Myocyte (in vitro differentiated cells): ENCODE data around the gene CAT. TPM values are rescaled to one million over a fixed set of nuclear protein-coding genes. Genes with fewer than 3 reads are reported as not detected.

ENCODE experiments used
- DNase-seq: peaks from one replicate; pipeline ENCODE4 v3.0.0-alpha.2; 2012; ENCODE audit warnings: low read depth
- total RNA-seq: library from RNA; depleted of rRNA; stranded (reverse); fragments of >200 nt; gene quantifications from 2 replicates; pipeline ENCODE4 v1.2.3, GENCODE V29; 2014

CAT gene
- total RNA-seq, 1 donor from 2014 or later = 145 TPM

DNA sequence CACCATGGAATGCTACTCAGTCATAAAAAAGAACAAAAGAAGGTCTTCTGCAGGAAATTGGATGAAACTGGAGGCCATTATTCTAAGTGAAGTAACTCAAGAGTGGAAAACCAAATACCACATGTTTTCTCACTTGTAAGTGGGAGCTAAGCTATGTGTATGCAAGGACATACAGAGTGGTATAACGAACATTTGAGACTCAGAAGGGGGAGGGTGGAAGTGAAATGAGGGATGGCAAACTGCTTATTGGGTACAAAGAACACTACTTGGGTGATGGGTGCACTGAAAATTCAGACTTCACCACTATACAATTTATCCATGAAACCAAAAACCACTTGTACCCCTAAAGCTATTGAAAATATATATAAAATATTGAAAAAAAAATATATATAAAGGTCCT lies 13.4 kb upstream of the CAT start:
- no peak for DNase-seq

DNA sequence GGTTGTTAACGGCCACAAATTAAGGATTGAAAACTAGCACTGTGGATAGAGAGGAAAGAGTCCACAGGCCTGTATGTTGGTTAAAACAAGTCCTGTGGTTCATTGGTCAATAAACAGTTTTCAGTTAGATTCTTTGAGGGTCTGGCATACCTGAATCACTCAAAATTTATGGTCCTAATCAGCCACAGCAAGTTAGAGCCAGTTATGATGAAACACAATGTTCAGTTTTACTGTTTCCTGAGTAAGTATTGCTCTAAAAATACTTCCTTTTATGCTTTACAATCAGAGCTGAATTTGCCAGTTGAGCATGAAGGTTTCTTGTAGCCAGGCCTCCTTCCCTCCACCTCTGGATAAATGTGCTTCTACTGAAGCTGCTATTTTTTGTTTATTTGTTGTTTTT lies 12.9 kb upstream of the CAT start:
- DNase-seq = no peak

DNA sequence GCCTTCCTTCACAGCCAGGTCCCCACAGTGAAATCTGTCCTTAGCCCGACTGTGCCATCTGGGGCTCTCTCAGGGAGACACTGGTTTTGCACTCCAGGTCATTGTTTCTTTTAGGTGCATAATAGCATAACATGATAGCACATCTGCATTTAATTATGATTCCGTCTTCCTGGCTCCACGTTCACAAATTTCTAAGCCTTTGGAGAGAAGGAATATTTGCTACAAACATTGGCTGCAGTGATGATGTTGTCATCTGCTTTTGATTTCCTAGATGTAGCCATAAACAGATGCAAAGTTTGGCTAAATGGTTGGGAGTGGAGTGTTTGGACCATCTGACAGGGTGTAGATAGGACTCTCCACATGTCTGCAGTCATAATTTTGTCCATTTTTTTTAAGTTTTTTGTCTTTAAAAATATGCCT lies 12.0 kb upstream of the CAT start:
- peak; percentile 39 for DNase-seq

DNA sequence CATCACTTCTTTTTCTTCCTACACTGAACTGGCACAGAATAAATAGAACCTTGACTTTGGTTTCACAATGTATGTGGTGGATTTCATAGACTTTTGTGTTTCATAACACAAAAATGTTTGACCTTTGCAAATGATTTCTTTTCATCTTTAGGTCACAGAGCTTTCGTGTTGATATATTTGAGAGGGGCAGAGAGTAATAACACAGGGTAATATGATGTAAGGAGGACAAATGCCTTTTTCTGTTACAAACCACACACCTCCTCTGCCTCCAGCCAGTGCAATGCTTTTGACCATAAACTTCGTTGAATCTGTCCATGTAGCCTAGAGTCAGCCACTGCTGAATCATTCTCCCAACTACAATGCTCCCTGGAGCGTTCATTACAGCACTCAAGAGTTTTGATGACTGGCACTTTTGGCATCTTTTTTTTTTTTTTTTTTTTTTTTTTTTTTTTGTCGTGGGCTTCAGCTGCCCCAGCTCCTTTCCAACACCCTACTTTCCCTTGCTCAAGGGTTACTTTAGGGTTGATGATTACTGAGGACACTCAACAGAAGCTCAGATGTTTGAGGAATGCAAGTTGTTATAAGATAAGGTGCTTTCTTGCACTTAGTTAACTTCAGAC lies 11.4 kb upstream of the CAT start:
- peak; percentile 66 for DNase-seq

DNA sequence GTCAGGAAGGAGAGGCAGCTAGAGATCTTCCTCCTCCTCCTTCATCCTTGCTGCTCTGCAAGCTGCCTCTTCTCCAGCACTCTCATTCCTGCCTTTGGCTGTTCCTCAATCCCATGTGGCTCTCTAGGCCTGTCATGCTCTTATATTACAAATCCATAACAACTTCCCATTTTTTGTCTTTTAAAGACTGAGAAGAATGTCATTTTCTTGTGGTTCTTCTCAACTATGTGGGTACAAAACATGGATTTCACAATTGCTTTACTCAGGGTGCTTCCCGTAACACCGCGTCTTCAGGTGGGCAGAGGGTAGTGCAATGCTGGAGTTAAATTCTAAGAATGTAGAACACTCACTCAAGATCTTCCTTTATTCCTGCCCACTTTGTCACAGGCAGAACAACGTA lies 6.8 kb upstream of the CAT start:
- DNase-seq = no peak

DNA sequence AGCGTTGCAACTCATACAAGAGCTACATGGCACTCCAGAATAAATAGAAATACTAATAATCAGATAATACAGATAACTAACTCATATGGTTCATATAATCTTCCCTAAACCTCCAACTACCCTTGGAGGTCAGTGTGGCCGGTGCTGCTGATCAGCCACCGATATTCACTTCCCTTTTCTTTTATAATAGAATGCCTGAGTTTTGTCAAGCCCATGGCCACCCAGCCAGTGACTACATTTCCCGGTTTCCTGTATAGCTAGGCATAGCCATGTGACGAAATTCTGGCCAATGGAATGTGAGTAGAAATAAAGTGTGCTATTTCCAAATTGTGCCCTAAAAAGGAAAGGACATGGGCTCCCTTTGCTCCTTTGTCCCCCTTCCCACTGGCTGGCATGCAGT lies 5.9 kb upstream of the CAT start:
- DNase-seq = no peak

DNA sequence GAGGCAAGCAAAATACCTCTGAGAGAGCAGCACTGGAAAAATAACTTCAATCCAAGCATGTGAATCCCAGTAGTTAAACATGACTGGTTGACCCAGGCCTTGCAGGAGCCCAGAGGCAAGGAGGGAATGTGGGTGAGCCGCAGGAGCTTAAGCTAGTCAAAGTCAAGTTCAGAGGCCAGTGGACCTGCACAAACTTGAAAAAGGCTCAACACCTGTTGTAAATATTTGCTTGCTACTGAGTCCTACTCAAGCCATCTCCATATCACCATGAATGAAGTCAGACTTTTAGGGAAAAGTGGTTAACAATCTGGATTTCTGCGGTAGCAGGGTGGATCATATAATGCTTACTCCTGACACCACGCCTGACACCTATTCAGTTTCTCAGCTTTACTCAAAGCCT lies 4.8 kb upstream of the CAT start:
- DNase-seq = no peak

DNA sequence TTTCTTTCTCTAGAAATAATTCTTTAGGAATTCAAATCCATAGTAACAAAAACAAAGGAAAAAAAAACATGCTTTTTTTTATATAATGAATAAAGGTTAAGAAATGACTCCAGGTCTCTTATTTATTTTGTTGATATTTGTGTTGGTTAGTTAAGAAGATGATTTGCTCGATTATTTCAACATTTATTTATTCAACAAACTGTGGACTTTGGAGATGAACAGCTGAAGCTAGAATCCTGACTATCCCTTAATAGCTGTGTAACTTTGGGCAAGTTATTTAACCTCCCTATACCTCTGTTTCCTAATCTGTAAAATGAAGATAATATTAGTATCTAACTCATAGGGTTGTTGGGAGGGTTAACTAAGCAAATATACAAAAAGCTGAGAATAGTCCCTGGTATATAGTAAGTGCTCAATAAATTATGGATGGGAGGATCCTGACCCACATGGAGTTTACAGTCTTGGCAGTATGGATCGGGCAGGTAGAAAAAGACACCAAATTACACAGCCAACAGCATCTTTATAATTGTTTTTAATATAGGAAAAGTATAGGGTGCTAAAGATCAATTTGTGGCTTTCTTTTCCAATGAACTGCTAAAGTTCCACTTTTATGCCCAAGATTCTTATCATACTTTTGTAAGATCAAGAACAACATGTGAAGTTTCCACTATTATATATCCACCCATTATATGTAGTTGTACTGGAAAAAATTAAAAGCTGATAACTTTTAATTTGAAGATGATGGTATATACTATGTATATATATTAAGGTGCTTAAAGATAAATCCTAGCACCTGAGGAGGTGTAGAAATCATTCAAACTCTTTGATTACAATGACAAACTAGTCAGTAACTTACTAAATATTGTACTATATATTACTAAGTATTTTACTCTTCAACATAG lies 1.3 kb upstream of the CAT start:
- DNase-seq = no peak

DNA sequence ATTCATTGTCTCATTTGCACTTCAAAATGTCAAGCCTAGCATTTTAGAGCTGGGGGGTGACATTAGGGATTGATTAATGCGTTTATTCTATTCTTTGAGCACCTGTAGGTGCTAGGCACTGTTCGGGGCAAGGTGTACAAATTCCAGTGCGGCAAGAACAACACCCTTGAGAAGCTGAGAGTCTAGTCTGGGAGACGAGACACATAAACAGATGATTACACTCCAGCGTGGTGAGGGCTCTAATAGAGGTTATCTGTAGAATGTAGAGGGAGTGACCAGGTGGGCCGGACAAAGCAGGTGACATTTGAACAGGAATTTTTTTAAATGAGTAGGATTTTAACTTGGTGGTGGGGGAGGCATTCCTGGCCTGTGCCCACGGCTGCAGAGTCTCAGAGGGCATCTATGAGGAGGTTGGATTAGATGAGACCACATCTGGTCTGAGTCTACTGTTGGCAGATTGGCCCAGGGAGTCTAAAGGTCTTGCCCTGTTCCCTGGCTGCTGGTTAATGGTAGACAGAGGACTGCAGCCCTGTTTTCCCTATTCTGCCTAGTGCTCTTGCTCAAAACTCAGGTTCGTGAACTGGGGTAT lies 970 bp downstream of the CAT start:
- DNase-seq = no peak

DNA sequence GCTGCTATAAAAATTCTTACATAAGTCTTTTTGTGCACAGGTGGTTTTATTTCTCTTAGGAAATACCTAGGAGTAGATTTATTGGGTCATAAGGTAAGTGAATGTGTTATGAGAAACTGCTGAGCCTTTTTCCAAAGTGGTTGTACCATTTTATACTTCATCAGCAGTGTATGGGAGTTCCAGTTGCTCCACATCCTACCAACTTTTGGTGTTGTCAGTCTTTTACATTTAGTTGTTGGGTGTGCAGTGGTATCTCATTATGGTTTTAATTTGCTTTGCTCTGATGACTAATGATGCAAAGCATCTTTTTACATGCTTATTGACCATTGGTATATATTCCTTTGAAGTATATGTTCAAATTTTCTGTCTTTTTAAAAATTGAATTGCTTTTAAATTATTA lies 3.1 kb downstream of the CAT start:
- no peak for DNase-seq

DNA sequence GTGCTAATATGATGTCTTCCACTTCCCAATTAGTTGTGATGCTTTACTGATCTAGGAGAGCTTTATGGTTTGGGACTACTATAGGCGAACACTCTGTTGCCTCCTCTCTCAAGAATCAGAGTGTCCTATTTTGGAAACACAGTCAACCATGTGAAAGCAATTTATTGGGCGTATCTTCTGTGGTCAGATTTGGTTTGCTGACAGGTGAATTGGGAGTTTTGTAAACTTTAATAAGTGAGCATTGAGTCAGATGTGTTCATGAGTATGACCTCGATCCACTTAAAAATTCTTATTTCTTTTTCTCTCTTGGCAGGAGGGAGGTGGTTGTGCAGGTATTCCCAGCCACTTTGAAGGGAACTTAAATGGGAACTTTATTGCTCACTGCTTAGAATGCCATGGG lies 4.4 kb downstream of the CAT start:
- DNase-seq = peak; percentile 59

DNA sequence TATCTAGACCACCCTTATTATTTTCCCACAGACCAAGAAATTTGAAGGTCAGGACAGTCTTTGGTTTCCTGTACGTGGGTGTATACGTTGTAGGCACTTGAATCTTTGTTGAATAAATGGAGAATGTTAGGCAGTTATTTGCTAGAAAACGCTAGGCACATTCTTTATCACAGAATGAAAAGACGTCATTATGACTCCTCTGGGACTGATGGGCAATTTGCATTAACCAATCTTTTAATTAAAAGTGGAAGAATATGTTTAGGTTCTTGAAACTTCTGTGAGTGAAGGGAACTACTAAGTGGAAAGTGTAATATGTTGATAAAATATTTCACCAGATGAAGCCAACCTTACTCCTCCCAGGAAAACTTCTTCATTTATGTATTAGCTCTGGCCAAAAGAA lies 5.7 kb downstream of the CAT start:
- DNase-seq = no peak

DNA sequence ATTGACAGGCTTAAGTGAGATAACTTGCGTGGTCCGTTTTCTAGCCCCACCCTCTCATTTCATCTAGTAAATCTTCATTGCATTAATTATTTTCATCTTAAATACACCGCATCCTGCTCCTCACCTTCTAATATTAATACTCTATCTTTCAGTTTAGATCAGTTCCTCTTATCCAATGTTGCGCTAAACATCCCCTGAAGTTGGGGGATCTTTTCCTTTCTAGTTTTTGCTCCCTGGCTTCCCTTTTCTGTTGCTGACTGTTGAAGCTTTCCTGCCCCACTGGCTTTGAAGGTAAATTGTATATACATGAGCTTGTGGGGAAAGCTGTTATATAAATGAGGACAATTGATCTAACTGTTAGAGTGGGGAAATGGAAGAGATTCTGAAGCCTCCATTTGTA lies 7.2 kb downstream of the CAT start:
- no peak for DNase-seq

DNA sequence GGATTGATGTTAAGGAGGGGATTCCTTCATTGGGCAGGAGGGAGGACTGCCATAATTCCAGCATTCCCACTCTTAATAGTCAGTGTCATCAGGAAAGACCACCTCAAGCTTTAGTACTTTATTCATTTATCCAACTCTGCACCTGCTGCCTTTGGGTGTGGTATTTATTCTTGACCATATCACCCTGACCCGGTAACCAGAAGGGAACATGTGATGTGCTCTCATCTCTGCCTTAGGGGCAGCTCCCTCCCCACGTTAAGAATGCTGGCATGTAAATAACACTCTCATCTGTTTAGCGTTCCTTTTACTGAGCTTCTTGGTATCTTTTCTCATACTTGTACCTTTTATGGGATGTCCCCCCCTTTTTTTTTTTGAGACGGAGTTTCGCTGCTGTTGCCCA lies 7.7 kb downstream of the CAT start:
- DNase-seq = peak; percentile 68

DNA sequence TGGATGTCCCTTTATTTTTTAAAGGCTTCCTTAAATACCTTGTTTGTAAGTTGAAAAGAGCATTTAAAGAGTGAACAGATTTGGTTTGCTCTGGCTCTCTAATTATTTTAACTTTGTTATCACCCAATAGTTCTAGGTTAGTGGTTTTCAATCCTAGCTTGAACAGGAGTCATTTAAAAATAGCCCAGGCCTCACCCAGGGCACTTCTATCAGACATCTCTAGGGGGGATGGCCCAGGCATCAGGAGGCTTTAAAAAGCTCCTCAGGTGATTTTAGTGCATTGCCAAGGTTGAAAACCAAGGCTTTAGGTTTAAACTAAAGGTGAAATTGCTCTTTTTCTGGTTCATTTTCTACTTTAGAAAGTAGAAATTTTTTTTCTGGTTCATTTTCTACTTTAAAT lies 8.3 kb downstream of the CAT start:
- DNase-seq = peak; percentile 52

DNA sequence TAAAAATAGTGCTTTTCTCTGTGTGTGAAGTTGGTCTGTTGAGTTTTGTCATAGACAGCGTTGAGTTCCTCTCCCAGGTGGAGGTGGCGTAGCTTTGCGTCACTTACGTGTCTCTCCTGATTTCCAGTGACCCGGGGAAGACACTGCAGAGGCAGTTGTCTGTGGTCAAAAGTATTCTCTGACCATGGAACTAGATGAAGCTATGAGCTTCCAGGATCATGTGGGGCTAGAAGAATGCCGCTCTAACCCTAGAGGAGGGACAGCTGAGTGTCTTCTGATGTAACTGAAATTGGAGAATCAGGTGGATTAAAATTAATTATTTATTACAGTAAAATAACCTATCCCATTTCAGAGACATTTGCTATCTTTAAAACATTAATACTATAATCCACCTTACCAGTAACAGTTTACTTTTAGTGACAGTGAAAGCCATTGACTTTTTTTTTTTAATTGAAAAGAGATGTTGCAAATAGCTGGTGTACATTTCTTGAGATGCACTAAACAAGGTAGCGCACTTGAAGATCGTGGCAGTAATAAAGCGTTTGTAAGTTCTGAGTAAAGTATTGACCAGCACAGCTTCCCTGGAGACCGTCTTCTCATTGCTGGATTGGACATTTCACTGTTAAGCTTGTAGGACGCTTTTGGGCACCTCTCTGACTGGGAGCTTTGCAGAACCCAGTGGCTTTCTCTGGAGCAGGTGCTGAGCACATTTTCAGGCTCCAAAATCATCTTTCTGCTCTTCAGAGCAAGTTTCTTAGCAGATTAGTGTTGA lies 9.7 kb downstream of the CAT start:
- peak; percentile 86 for DNase-seq

DNA sequence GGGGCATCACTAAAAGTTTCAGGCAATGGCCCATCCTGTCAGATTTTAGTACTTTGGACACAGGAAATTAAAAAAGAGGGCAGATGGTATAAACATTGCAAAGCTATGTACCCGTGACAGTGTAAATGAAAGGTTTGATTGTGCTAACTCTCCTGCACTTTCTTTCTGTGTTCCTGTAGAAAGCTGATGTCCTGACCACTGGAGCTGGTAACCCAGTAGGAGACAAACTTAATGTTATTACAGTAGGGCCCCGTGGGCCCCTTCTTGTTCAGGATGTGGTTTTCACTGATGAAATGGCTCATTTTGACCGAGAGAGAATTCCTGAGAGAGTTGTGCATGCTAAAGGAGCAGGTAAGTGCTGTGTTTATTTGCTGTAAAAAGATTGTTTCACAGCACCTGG lies 10.3 kb downstream of the CAT start:
- DNase-seq = no peak

DNA sequence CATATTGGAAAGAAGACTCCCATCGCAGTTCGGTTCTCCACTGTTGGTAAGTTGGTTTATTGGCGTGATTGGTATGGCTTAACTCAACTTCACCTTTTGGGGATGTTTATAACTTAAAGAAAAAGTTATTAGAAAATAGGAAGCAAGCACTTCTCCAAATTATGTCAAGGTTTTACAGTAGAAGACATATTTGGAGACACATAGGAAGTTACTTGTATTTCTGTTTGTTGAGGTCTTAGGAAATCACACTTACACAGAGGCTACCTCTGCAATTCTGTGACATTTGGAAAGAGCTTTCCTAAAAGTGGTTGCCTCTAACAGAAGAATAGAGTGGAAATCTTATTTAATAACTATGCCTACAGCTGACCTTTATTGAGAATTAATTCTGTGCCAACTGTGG lies 12.3 kb downstream of the CAT start:
- no peak for DNase-seq

DNA sequence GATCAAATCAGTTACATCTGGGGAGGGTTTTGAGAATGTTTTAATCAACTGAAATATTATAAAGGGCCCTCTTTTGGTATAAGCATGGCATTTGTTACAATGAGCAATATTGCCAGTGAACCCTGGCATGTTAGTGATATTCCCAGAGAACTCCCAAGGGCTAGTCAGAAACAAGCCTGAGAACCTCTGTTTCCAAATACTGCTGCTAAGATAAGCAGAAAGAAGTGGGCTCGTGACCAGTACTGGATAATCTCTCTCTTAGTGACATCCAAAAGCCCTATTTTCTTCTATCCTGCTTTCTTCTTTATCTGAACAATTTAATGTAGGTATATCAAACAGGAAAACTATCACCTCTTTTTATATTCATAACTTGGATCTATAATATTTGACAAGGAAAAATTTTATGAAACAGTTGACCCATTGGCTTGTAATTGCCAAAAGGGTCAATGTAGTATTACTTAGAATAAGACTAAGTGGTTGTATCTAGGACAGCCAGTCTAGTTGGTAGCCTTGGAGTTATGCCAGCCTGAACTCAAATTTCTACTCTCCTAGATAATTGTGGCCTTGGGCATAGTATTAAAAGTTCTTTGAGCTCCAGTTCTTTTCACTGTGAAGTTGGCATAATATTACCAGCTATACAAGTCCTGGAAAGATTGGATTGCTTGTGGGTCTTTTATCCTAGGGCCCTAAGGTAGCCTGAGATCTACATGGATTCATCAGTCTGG lies 15.7 kb downstream of the CAT start:
- DNase-seq = no peak

DNA sequence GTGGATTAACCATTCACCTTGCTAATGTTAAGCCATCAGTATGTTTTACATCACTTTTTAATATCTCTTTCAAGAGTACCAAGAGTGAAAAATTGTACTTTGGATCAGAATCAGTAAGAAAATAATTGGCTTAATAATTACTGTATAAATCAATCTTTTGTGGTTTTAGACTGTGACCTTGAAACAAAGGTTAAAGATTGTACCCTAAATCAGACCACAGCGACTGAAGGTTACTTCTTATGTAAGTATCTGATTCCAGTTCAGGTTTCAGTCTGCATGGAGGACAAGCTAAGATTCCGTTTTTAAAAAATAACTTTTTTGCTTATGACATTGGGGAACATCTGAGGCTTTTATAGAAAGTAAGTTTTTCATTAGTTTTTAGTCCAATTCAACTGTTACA lies 18.9 kb downstream of the CAT start:
- DNase-seq = no peak

DNA sequence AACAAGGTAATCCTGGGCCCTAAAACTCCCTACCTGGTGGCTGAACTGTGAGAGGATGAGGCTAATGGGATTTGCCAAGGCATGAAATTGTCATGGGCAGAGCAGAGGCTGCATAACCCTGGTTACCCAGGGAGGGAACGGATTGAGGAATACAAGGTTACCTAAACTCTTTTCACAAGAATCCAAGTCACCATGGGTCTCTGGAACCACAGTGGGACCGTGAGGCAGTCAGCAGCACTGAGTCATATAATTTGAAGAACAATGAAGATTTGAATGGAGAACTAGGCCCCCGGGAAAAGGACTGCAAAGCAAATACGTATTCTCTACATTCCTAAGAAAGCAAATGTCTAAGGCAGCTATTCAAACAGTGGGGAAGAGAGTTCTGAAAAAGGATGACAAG lies 19.8 kb downstream of the CAT start:
- DNase-seq = no peak
